ENCODE measurements around the gene DGUOK.
"Not testable (repeated sequence)": the region's sequence is repeated elsewhere in the genome, so short reads cannot be mapped to it uniquely, and the experiment has no call there.

Gene DGUOK

GRCh38 chr2:73901143-73901542 is 25.5 kb upstream of the DGUOK start:
- no peak for DNase-seq

- DNase-seq: no peak
Observed at GRCh38 chr2:73902284-73902683, 24.4 kb upstream of the DGUOK start.

GRCh38 chr2:73903313-73903712 is 23.4 kb upstream of the DGUOK start:
- DNase-seq: no peak

GRCh38 chr2:73903949-73904613 is 22.6 kb upstream of the DGUOK start:
- not testable (repeated sequence) for DNase-seq

- no peak for DNase-seq
Observed at GRCh38 chr2:73904952-73905351, 21.7 kb upstream of the DGUOK start.

GRCh38 chr2:73906847-73907505 is 19.7 kb upstream of the DGUOK start:
- no peak for DNase-seq

GRCh38 chr2:73907840-73908452 is 18.7 kb upstream of the DGUOK start:
- peak; percentile 56 for DNase-seq

GRCh38 chr2:73908689-73909652 is 17.7 kb upstream of the DGUOK start:
- DNase-seq: no peak

GRCh38 chr2:73910873-73911547 is 15.7 kb upstream of the DGUOK start:
- no peak for DNase-seq

- no peak for DNase-seq
Observed at GRCh38 chr2:73911548-73912208, 15.0 kb upstream of the DGUOK start.

- DNase-seq: no peak
Observed at GRCh38 chr2:73913414-73914054, 13.1 kb upstream of the DGUOK start.

GRCh38 chr2:73914667-73915066 is 12.0 kb upstream of the DGUOK start:
- no peak for DNase-seq

- DNase-seq: no peak
Observed at GRCh38 chr2:73915437-73915993, 11.2 kb upstream of the DGUOK start.

- no peak for DNase-seq
Observed at GRCh38 chr2:73916666-73917065, 10.0 kb upstream of the DGUOK start.

GRCh38 chr2:73917296-73917695 is 9.4 kb upstream of the DGUOK start:
- DNase-seq: no peak

- DNase-seq: no peak
Observed at GRCh38 chr2:73917696-73918207, 8.9 kb upstream of the DGUOK start.

GRCh38 chr2:73918856-73919255 is 7.8 kb upstream of the DGUOK start:
- no peak for DNase-seq

GRCh38 chr2:73919596-73920228 is 7.0 kb upstream of the DGUOK start:
- no peak for DNase-seq

GRCh38 chr2:73920577-73921545 is 5.8 kb upstream of the DGUOK start:
- no peak for DNase-seq
